T-helper 2 cell (primary cell): ENCODE data around the gene GSS.
"Not testable (repeated sequence)": the region's sequence is repeated elsewhere in the genome, so short reads cannot be mapped to it uniquely, and the experiment has no call there.

Experiments used
- DNase-seq, 5 experiments: peaks; one replicate each; pipeline versions ENCODE4 v3.0.0 to v3.0.0-alpha.2; 2012 to 2022

The GSS gene

DNA sequence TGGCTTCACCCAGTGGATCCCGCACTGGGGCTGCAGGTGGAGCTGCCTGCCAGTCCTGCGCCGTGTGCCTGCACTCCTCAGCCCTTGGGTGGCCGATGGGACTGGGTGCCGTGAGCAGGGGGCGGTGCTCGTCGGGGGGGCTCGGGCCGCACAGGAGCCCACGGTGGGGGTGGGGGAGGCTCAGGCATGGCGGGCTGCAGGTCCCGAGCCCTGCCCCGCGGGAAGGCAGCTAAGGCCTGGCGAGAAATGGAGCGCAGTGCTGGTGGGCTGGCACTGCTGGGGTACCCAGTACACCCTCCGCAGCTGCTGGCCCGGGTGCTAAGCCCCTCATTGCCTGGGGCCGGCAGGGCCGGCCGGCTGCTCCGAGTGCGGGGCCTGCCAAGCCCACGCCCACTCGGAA, 56.9 kb downstream of the GSS start:
- DNase-seq = not testable (repeated sequence)

DNA sequence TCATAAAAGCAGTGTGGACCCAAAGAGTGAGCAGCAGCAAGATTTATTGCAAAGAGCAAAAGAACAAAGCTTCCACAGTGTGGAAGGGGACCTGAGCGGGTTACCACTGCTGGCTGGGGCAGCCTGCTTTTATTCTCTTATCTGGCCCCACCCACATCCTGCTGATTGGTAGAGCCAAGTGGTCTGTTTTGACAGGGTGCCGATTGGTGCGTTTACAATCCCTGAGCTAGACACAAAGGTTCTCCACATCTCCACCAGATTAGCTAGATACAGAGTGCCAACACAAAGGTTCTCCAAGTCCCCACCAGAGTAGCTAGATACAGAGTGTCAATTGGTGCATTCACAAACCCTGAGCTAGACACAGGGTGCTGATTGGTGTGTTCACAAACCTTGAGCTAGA, 57.5 kb downstream of the GSS start:
- not testable (repeated sequence) for DNase-seq

DNA sequence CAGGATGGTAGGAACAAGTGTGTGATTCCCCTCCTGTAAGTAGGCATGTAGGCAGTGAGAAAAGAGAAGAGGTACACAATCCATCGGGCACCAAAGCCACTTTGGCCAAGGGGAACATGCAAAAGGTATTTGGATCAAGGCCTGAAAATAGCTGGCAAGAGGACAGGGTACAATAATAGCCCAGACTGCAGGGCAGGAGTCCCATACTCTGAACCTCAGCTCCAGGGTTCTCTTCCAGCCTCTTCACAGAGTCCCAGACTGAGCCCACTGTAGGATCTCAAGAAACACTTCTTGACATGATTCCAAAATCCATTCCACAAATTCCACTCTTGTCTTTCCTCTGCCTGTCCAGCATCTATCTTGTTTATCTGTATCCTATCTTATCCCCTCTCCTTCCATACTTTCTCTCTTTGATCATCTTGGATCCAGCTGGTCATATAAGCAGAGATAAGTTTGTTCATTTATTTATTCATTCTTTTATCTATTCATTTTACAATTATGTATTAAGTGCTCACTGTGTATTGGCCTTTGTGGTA, 59.5 kb downstream of the GSS start:
- no peak for DNase-seq

DNA sequence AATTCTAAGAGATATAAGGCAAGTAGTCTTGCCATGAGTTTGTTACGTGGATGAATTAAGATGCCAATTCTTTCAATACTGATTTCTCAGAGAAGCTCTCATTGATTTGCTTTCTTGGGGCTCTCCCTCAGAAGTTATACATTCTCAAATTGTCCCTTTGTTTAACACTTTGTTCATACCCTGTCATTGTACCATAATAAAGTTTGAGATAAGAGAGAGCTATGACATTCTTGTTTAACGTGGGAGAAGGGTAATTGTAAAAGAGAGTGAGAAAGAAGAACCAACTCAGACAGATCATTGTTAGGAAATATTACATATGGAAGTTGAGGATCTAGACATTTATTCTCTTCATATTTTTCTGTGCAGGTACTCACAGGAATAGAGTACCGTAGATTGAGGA, 60.1 kb downstream of the GSS start:
- no peak for DNase-seq

DNA sequence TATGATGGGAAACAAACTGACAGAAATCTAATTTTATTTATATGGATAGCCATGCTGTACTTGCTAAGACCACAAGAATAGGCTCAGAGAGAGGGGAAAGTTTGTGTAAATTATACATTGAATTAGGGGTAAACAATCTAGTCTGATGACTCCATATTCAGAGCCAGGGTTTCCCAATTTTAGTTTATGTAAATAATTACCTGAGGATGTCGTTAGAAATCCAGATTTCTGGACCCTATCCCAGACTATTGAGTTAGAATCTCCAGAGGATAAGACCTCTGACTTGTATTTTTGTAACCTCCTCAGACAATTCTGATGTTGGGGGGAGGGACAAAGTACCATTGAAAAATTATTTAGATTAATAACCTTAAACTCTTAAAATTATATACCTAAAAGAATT, 60.9 kb downstream of the GSS start:
- DNase-seq = no peak

DNA sequence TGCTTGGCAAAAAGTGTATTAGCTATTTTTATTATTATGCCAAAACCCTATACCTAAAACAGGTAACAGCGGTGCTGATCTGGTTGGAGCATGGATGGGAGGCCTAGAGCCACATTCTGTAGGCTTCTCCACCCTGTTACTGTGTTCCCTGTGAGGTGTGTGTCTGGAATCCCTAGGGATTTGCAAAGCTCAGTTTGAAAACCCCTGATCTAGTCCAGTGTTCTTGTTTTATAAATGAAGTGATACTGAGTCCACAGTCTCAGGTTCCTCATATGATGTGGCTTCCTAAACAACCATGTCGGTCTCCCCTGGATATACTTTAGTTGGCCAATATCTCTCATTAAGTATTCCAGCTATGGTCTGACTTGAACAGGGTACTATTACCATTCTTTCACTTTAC, 62.9 kb downstream of the GSS start:
- no peak for DNase-seq

DNA sequence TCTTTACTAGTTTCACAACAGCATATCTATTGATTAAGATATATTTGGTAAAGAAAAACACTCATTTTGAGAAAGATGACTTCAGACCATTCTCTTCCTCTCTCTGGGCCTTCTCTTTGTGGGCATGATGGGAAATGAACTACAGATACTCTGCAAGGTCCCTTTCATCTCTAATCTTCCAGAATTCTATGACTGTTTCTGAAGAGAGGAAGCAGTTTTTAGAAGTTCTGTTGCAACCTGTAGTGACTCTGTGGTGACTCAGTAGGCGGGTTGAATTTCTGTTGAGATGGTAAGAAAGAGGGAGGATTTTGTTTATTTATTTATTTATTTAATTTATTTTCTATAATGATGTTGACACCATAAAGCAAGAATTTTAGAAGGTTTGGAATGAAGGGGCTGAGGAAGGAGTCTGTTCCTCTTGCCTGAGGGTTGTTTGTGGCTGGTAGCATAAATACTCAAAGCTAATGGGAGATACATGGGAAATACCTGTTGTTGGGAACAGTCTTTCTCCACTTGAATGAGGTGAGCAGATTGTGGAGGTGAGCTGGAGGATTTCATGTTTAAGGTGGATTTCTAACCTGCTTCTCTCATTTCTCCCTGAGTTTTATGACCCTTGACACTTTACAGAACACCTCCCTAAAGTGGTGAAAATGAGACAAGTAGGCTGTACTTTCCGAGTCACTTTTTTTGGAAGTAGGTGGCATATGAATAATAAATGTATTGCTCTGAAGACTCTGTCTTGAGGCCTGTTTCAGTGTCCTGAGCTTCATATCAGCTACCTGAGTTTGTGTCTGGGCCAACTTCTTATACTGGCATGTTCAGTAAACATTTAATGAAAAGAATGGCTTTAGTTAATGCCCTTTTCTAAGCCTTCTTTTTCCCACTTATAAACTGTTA, 64.2 kb downstream of the GSS start:
- DNase-seq = peak in 1 of 5 experiments; percentile 72

DNA sequence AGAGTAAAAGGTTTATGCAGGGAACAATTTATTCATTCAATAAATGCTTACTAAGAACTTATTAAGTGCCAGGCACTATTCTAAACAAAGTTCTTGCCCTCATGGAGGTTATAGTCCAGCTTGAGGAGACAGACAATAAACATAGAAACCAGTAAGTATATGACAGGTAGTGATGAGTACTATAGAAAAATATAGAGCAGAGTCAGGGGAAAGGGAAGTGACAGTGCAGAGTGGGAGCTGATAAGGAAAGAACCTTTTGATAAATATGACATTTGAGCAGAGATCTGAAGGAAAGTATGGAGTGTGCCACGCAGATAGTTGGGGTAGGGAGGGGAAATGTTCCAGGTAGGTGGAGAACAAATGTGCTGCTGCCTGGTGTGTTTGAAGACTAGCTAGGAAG, 67.1 kb downstream of the GSS start:
- DNase-seq = no peak

DNA sequence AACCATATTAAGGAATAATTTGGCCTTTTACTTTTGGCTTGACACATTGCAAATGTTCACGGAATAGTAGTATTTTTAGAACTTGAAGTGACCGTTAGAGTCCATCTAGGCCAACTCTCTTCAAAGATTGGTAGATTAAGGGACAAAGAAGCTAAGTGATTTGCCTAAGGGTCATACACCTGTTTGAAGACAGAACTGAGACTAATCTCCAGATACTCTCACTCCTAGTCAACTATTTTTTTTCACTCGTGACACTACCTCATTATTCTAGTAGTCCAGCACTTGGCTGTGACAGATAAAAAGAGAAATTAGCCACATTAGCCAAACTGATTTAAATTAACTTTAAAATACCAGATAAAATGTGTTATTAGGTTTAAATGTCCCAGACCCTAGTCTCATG, 68.6 kb downstream of the GSS start:
- DNase-seq = no peak

DNA sequence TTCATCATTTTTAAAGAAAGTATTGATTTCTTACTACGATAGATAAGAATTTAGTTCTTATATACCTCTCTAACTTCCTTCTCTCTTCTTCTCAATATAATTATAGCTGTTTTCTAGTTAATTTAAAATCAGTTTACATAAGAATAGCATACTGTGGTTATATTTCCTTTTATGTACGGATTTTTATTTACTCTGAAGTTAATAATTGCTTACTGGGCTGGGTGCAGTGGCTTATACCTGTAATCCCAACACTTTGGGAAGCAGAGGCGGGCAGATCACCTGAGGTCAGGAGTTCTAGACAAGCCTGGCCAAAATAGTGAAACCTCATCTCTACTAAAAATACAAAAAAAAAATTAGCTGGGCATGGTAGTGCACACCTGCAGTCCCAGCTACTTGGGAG, 69.5 kb downstream of the GSS start:
- no peak for DNase-seq

DNA sequence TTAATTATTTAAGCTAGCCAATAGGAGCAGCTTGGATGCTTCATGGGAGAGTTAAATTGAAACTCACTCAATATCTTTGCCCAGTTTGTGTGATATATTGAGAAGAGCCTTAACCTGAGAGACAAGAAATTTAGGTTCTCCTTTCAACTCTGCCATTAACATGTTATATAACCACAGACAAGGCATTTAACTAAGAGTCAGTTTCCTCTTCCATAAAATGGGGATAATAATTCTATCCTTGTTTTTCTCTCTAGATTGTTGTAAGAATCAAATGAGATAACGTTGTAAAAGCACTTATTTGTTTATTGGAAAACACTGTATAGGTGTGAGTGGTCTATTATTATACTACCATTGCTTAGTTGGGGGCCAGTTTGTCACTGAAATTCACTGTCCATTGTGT, 71.3 kb downstream of the GSS start:
- DNase-seq = no peak

DNA sequence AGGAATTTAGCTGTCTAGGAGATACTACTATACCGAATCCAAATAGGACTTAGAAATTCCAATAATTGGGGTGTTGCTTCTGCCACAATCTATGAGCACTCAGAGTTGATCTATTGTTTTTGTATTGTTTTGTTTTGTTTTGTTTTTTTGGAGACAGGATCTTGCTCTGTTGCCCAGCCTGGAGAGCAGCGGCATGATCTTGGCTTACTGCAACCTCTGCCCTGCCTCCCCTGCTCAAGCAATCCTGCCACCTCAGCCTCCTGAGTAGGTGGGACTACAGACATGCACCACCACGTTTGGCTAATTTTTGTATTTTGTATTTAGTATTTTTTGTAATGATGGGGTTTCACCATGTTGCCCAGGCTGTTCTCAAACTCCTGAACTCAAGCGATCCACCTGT, 71.8 kb downstream of the GSS start:
- no peak for DNase-seq

DNA sequence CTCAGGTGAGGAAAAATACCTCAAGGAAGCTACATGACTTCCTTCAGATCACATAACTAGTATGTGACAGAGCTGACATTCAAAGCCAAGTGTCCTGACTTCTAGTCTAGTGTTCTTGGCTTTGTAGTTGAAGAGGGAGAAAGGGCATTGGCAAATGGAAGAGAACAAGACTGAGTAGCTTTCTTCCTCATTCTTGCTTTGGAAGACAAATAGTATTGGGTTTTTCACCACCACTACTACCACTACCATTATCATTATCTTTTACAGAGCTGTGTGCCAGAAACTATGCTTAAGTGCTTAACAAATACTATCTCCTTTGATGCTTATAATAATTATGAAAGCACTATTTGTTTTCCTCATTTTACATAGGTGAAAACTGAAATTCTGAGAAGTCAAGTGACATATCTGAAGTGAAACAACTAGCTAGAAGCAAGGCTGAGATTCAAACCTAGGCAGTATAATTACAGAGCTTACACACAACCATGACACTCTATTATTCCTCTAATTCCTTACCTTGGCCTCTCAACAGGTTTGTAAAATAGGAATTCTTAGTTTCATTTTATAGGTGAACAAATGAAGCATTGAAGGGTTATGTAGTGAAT, 72.4 kb downstream of the GSS start:
- no peak for DNase-seq

DNA sequence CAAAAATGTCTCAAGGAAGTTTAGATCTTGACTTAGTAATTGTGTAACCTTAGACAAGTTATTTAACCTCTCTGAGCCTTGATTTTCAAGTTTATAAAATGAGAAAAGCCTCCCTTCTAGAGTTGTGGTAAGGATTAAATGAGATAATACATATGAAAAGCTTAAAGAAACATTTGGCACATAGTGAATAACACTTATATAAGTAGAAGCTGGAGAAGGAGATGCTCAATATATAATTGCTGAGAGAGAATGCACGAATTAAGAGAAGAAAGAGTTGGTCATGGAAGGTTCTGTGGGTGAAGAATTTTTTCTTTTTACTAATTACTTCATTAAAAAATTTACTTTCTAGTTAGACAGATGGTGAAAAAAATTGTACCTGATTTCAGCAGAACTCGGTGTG, 73.9 kb downstream of the GSS start:
- DNase-seq = no peak

DNA sequence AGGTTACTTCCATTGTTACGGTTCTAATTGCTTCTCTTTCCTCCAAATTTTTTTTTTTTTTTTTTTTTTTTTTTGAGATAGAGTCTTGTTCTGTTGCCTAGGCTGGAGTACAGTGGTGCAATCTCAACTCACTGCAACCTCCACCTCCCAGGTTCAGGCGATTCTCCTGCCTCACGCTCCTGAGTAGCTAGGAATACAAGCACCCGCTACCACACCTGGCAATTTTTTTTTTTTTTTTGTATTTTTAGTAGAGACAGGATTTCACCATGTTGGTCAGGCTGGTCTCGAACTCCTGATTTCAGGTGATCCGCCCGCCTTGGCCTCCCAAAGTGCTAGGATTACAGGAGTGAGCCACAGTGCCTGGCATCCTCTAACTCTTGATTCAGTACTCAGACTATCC, 74.6 kb downstream of the GSS start:
- not testable (repeated sequence) for DNase-seq

DNA sequence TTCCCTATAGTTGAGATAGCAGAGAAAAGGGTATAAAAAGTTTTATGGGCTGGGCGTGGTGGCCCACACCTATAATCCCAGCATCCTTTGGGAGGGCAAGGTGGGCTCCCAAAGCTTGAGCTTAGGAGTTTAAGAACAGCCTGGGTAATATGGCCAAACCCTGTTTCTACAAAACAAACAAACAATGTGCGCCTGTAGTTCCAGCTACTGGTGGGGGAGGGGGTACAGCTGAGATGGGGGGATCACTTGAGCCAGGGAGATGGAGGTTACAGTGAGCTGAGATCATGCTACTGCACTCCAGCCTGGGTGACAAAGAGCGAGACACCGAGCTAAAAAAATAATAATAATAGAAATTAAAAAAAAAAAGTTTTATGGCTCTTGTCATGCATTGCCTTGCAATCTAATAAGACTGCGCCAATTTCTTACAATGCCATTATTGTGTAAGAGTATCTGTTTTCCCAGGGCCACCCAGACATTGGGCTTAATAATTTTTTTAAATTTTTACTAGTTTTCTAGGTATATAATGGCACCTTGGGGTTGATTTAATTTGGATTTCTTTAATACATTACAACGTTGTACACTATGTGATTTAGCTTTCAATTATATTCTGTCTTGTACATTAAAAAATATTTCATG, 75.3 kb downstream of the GSS start:
- DNase-seq = no peak
